GM23248 (cell line): ENCODE results near the gene ABCF2. TPM values are rescaled to one million over a fixed set of nuclear protein-coding genes. Genes with fewer than 3 reads are reported as not detected.

Source experiments
- DNase-seq: peaks from one replicate; pipeline ENCODE4 v3.0.0-alpha.2; 2015
- H2AFZ ChIP-seq: fragments of 200-600 bp; sonication (generic); 2 replicates; pipeline ENCODE4 v1.6.1; 2016; ENCODE audit warnings: antibody characterized with exemption
- H3F3A ChIP-seq: fragments of 200-600 bp; sonication (generic); 2 replicates; pipeline ENCODE4 v1.6.1; 2016; ENCODE audit warnings: mild to moderate bottlenecking, antibody characterized with exemption, mixed run types; ENCODE audit not compliant: insufficient read depth
- H3K27ac ChIP-seq: fragments of 200-600 bp; sonication (generic); 2 replicates; pipeline ENCODE4 v1.5.1; 2016; ENCODE audit warnings: mild to moderate bottlenecking
- H3K27me3 ChIP-seq: fragments of 200-600 bp; sonication (generic); replicated peaks from 2 replicates; pipeline ENCODE4 v1.6.1; 2016; ENCODE audit warnings: mild to moderate bottlenecking; ENCODE audit not compliant: insufficient read depth
- H3K36me3 ChIP-seq: fragments of 200-600 bp; sonication (generic); 2 replicates; pipeline ENCODE4 v1.6.1; 2016; ENCODE audit warnings: low read depth, mild to moderate bottlenecking
- H3K4me1 ChIP-seq: fragments of 200-600 bp; sonication (generic); 2 replicates; pipeline ENCODE4 v1.6.1; 2016; ENCODE audit warnings: mild to moderate bottlenecking; ENCODE audit not compliant: insufficient read depth
- H3K4me2 ChIP-seq: fragments of 200-600 bp; sonication (generic); one replicate; pipeline ENCODE4 v1.6.1; 2016; ENCODE audit warnings: mild to moderate bottlenecking; ENCODE audit not compliant: unreplicated experiment
- H3K4me3 ChIP-seq: fragments of 200-600 bp; sonication (generic); 2 replicates; pipeline ENCODE4 v1.5.1; 2016; ENCODE audit warnings: mild to moderate bottlenecking
- H3K79me2 ChIP-seq: fragments of 200-600 bp; sonication (generic); 2 replicates; pipeline ENCODE4 v1.6.1; 2016; ENCODE audit warnings: mild to moderate bottlenecking; ENCODE audit not compliant: insufficient read depth
- H3K9ac ChIP-seq: fragments of 200-600 bp; sonication (generic); 2 replicates; pipeline ENCODE4 v1.6.1; 2016; ENCODE audit warnings: mild to moderate bottlenecking
- H3K9me2 ChIP-seq: fragments of 200-600 bp; sonication (generic); 2 replicates; pipeline ENCODE4 v1.6.1; 2016; ENCODE audit warnings: mixed run types, mild to moderate bottlenecking, moderate library complexity; ENCODE audit not compliant: insufficient read depth
- H3K9me3 ChIP-seq: fragments of 200-600 bp; sonication (generic); one replicate; pipeline ENCODE4 v1.6.1; 2017; ENCODE audit warnings: low read depth
- H4K20me1 ChIP-seq: fragments of 200-600 bp; sonication (generic); 2 replicates; pipeline ENCODE4 v1.6.0; 2016; ENCODE audit not compliant: insufficient read depth
- EZH2 ChIP-seq: fragments of 200-600 bp; sonication (generic); IDR thresholded peaks from 2 replicates; pipeline ENCODE4 v1.6.1; 2018; ENCODE audit warnings: antibody characterized with exemption, mild to moderate bottlenecking; ENCODE audit not compliant: insufficient read depth, poor library complexity, severe bottlenecking
- EZH2phosphoT487 ChIP-seq: fragments of 200-600 bp; sonication (generic); IDR thresholded peaks from 2 replicates; pipeline ENCODE4 v1.6.1; 2018; ENCODE audit warnings: antibody characterized with exemption, moderate library complexity, mild to moderate bottlenecking, low read depth; ENCODE audit not compliant: insufficient read depth
- WGBS, 2 experiments: methylation state at CpG; one replicate each; pipeline ENCODE4 v1.1.6; 2015 to 2017; ENCODE audit warnings: low lambda C conversion rate in 2 of 2, low coverage in 1 of 2; ENCODE audit errors: missing lambda C conversion rate in 2 of 2; 5-methylcytosine and 5-hydroxymethylcytosine counted together
- in situ Hi-C: fragments of 300-500 bp; cut with MboI; formaldehyde crosslinking; loops from 2 replicates; pipeline ENCODE4 v1.15.0; 2020
- polyA plus RNA-seq: library from polyadenylated mRNA; unstranded; fragments of >200 nt; fragmentation: Nextera tagmentation; extraction: Ambion mirVana; gene quantifications from 2 replicates; pipeline ENCODE4 v1.2.1, GENCODE V29; 2016
- total RNA-seq: library from RNA; depleted of rRNA; stranded (reverse); fragments of >200 nt; shearing (Covaris generic); gene quantifications from 2 replicates; pipeline ENCODE4 v1.2.3, GENCODE V29; 2014

Gene ABCF2
- total and polyA plus RNA-seq, 2 experiments from 2014 or later: 40.7 to 74.9 TPM

DNA sequence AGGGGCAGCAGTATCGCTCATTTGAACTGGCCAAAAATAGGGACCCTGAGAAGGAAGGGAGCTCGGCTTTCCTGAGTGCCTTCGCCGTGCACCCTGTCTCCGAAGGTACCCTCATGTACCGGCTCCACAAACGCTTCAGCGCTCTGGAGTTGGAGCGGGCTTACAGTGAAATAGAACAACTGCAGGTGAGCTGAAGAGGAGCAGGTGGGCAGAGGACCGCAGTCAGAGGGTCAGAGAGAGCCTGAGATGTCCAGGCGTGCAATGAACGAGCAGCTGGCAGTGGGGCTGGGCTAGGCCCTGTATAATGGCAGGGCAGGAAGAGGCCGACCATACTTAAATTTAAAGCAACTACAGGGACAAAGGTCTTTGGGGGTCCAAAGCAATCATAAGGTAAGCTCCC is 9.4 kb upstream of the ABCF2 start:
- Histone ChIP-seq H2AFZ (no peak overlapping the region), H3K4me3 (no peak overlapping the region), H3K27me3 (no peaks in the 10 kb centered on the region), H3K36me3 (peaks cover 32% of the 10 kb centered on the region; the same call in 1 of the 2 replicates), H3F3A (peaks cover 7% of the 10 kb centered on the region; the same call in 1 of the 2 replicates), H3K4me1 (peaks cover 12% of the 10 kb centered on the region; the same call in 1 of the 2 replicates), H3K4me2 (no peak overlapping the region), H3K9me3 (no peaks in the 10 kb centered on the region), H3K9me2 (no peaks in the 10 kb centered on the region), H3K79me2 (peaks cover 90% of the 10 kb centered on the region), H3K9ac (no peak overlapping the region), H4K20me1 (peaks cover 21% of the 10 kb centered on the region; the same call in 1 of the 2 replicates), H3K27ac (no peak overlapping the region)
- no peak for DNase-seq
- TF ChIP-seq EZH2phosphoT487 (no peak), EZH2 (no peak)
- WGBS, 2 experiments: 85 to 90% methylated on average over 13 of the region's 13 CpGs
- in situ Hi-C loops: no loop called here

- no peaks in the 10 kb centered on the region for H3K27me3 ChIP-seq
- no peak overlapping the region for H3K27ac ChIP-seq
- H3K9ac ChIP-seq: 0 out of 2 replicates have a peak overlapping the region, but pooled peaks have one; percentile 4
- in situ Hi-C loops: no loop called here
- no peak overlapping the region for H2AFZ ChIP-seq
- no peak for DNase-seq
- no peak overlapping the region for H3K4me3 ChIP-seq
- TF ChIP-seq EZH2: no peak
- no peak for TF ChIP-seq EZH2phosphoT487
- H4K20me1 ChIP-seq: peaks cover 21% of the 10 kb centered on the region; the same call in 1 of the 2 replicates
- 91 to 93% methylated on average over 28 of the region's 28 CpGs for WGBS, 2 experiments
- no peak overlapping the region for H3K4me2 ChIP-seq
- H3K4me1 ChIP-seq: peaks cover 20% of the 10 kb centered on the region
- H3K79me2 ChIP-seq: peaks cover 87% of the 10 kb centered on the region
- H3K9me2 ChIP-seq: no peaks in the 10 kb centered on the region
- H3K36me3 ChIP-seq: peaks cover 28% of the 10 kb centered on the region; the same call in 1 of the 2 replicates
- H3K9me3 ChIP-seq: no peaks in the 10 kb centered on the region
- 0 out of 2 replicates have a peak, but pooled peaks cover 6% of the 10 kb centered on the region for H3F3A ChIP-seq
Observed at GRCh38 chr7:151235091-151235787, 8.2 kb upstream of the ABCF2 start.

DNA sequence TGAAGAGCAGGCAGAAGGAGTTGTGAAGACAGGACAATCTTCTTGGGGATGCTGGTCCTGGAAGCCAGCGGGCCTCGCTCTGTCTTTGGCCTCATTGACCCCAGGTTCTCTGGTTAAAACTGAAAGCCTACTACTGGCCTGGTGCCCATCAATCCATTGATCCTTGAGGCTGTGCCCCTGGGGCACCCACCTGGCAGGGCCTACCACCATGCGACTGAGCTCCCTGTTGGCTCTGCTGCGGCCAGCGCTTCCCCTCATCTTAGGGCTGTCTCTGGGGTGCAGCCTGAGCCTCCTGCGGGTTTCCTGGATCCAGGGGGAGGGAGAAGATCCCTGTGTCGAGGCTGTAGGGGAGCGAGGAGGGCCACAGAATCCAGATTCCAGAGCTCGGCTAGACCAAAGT is 6.8 kb upstream of the ABCF2 start:
- no peak overlapping the region for H2AFZ ChIP-seq
- WGBS, 2 experiments: 83 to 85% methylated on average over 9 of the region's 9 CpGs
- H3K27ac ChIP-seq: peak overlapping the region; percentile 98
- TF ChIP-seq EZH2 (no peak), EZH2phosphoT487 (no peak)
- no peak for DNase-seq
- H3K79me2 ChIP-seq: peaks cover 73% of the 10 kb centered on the region
- 0 out of 2 replicates have a peak, but pooled peaks cover 6% of the 10 kb centered on the region for H3F3A ChIP-seq
- peak overlapping the region; percentile 99 for H3K9ac ChIP-seq
- H3K4me2 ChIP-seq: peak overlapping the region; percentile 86
- H3K27me3 ChIP-seq: no peaks in the 10 kb centered on the region
- no peaks in the 10 kb centered on the region for H3K9me3 ChIP-seq
- peak overlapping the region; percentile 100 for H3K4me3 ChIP-seq
- in situ Hi-C loops: no loop called here
- H4K20me1 ChIP-seq: peaks cover 21% of the 10 kb centered on the region; the same call in 1 of the 2 replicates
- no peaks in the 10 kb centered on the region for H3K9me2 ChIP-seq
- H3K36me3 ChIP-seq: peaks cover 22% of the 10 kb centered on the region; the same call in 1 of the 2 replicates
- peaks cover 20% of the 10 kb centered on the region for H3K4me1 ChIP-seq

GRCh38 chr7:151232917-151233701 is 6.1 kb upstream of the ABCF2 start:
- Histone ChIP-seq H3K9ac (peak overlapping the region; percentile 99), H3K4me2 (peak overlapping the region; percentile 86), H3K27me3 (no peaks in the 10 kb centered on the region), H2AFZ (peak overlapping the region; percentile 92), H3K9me2 (no peaks in the 10 kb centered on the region), H3K36me3 (peaks cover 16% of the 10 kb centered on the region; the same call in 1 of the 2 replicates), H4K20me1 (peaks cover 21% of the 10 kb centered on the region; the same call in 1 of the 2 replicates), H3F3A (peaks cover 12% of the 10 kb centered on the region; the same call in 1 of the 2 replicates), H3K79me2 (peaks cover 66% of the 10 kb centered on the region), H3K4me1 (peaks cover 23% of the 10 kb centered on the region), H3K4me3 (peak overlapping the region; percentile 100), H3K27ac (peak overlapping the region; percentile 98), H3K9me3 (no peaks in the 10 kb centered on the region)
- in situ Hi-C loops: no loop called here
- DNase-seq: peak; percentile 98
- WGBS, 2 experiments: 1 to 2% methylated on average over 34 to 36 of the region's 36 CpGs
- TF ChIP-seq EZH2phosphoT487 (no peak), EZH2 (no peak)
